ENCODE data around the gene PTGDR.

The PTGDR gene

GRCh38 chr14:52267501-52268278 is at the start of gene PTGDR:
TSS of gene PTGDR (plus strand) at chr14:52267698. CDS start at chr14:52267815, 117 bp downstream.
- no peak within 1 kb of the TSS for H3K27ac ChIP-seq (ENCODE audit: poor library complexity, severe bottlenecking)

GRCh38 chr14:52219488-52220084 is 47.9 kb upstream of the PTGDR start:
- Histone ChIP-seq H3K4me1 (ENCODE audit: insufficient read depth, poor library complexity, severe bottlenecking) (no peaks in the 10 kb centered on the region), H3K4me3 (ENCODE audit: severe bottlenecking) (no peak overlapping the region), H3K36me3 (ENCODE audit: low read depth) (no peaks in the 10 kb centered on the region), H3K27me3 (ENCODE audit: insufficient read depth, poor library complexity, severe bottlenecking) (no peaks in the 10 kb centered on the region), H3K27ac (ENCODE audit: poor library complexity, severe bottlenecking) (no peak overlapping the region), H3K9me3 (ENCODE audit: severe bottlenecking) (no peaks in the 10 kb centered on the region)
- ATAC-seq (ENCODE audit: low read depth) (no peak), DNase-seq (ENCODE audit: low spot score) (no peak)
- TF ChIP-seq CTCF (IDR thresholded peaks at IDR 0.05; ENCODE audit: poor library complexity, severe bottlenecking): no peak

More at GRCh38 chr14:52267501-52268278, at the start of gene PTGDR:
- TF ChIP-seq CTCF (IDR thresholded peaks at IDR 0.05; ENCODE audit: poor library complexity, severe bottlenecking): no peak
- Histone ChIP-seq H3K27me3 (ENCODE audit: insufficient read depth, poor library complexity, severe bottlenecking) (peaks cover 55% of the 10 kb centered on the region), H3K4me1 (ENCODE audit: insufficient read depth, poor library complexity, severe bottlenecking) (no peaks in the 10 kb centered on the region), H3K4me3 (ENCODE audit: severe bottlenecking) (peak within 1 kb of the TSS; percentile 1), H3K9me3 (ENCODE audit: severe bottlenecking) (no peaks in the 10 kb centered on the region), H3K36me3 (ENCODE audit: low read depth) (no peaks in the 10 kb centered on the region)
- no peak for DNase-seq (ENCODE audit: low spot score)
- peak; percentile 46 for ATAC-seq (ENCODE audit: low read depth)

- no peak for TF ChIP-seq CTCF (IDR thresholded peaks at IDR 0.05; ENCODE audit: poor library complexity, severe bottlenecking)
- ATAC-seq (ENCODE audit: low read depth) (no peak), DNase-seq (ENCODE audit: low spot score) (no peak)
- Histone ChIP-seq H3K27ac (ENCODE audit: poor library complexity, severe bottlenecking) (no peak overlapping the region), H3K4me1 (ENCODE audit: insufficient read depth, poor library complexity, severe bottlenecking) (no peaks in the 10 kb centered on the region), H3K36me3 (ENCODE audit: low read depth) (no peaks in the 10 kb centered on the region), H3K4me3 (ENCODE audit: severe bottlenecking) (no peak overlapping the region), H3K9me3 (ENCODE audit: severe bottlenecking) (no peaks in the 10 kb centered on the region), H3K27me3 (ENCODE audit: insufficient read depth, poor library complexity, severe bottlenecking) (no peaks in the 10 kb centered on the region)
These were observed 46.3 kb upstream of the PTGDR start for GRCh38 chr14:52220924-52221811.

- Histone ChIP-seq H3K36me3 (ENCODE audit: low read depth) (no peaks in the 10 kb centered on the region), H3K27me3 (ENCODE audit: insufficient read depth, poor library complexity, severe bottlenecking) (no peaks in the 10 kb centered on the region), H3K9me3 (ENCODE audit: severe bottlenecking) (no peaks in the 10 kb centered on the region), H3K4me3 (ENCODE audit: severe bottlenecking) (no peak overlapping the region), H3K27ac (ENCODE audit: poor library complexity, severe bottlenecking) (no peak overlapping the region), H3K4me1 (ENCODE audit: insufficient read depth, poor library complexity, severe bottlenecking) (no peaks in the 10 kb centered on the region)
- no peak for TF ChIP-seq CTCF (IDR thresholded peaks at IDR 0.05; ENCODE audit: poor library complexity, severe bottlenecking)
- ATAC-seq (ENCODE audit: low read depth): no peak
- DNase-seq (ENCODE audit: low spot score): no peak
These were observed 44.6 kb upstream of the PTGDR start for GRCh38 chr14:52222901-52223300.
